ENCODE measurements around the gene OSBP2.

DNA sequence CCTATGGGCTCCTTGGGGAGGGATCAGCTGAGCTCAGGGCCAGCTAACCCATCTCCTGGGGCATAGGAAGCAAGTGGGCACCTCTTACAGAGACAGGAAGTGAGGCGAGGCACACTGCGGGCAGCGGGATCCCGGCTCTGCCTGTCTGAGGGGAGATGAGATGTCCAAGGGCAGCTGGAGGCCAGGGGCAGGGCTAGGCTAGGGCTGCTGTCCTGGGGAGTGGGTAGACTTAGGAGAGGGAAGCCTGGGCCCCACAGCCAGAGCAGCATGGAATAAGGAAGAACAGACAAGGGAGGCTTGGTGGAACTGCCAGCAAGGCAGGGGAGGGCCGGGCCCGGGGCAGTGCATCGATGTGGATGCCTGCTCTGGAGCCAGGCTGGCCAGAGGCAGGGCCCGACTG is 197.6 kb downstream of the OSBP2 start:
- TF ChIP-seq, protein P1, sequence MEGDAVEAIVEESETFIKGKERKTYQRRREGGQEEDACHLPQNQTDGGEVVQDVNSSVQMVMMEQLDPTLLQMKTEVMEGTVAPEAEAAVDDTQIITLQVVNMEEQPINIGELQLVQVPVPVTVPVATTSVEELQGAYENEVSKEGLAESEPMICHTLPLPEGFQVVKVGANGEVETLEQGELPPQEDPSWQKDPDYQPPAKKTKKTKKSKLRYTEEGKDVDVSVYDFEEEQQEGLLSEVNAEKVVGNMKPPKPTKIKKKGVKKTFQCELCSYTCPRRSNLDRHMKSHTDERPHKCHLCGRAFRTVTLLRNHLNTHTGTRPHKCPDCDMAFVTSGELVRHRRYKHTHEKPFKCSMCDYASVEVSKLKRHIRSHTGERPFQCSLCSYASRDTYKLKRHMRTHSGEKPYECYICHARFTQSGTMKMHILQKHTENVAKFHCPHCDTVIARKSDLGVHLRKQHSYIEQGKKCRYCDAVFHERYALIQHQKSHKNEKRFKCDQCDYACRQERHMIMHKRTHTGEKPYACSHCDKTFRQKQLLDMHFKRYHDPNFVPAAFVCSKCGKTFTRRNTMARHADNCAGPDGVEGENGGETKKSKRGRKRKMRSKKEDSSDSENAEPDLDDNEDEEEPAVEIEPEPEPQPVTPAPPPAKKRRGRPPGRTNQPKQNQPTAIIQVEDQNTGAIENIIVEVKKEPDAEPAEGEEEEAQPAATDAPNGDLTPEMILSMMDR (IDR thresholded peaks at IDR 0.05): no peak
- TF ChIP-seq POLR2A (IDR thresholded peaks at IDR 0.05) (no peak), EP300 (IDR thresholded peaks at IDR 0.05) (no peak)

All from tibial nerve (tissue), 4 donors.